A673 (cell line): ENCODE results near the gene CTAGE1.

Experiments
- EZH2 ChIP-seq: fragments of 200-600 bp; sonication (generic); IDR thresholded peaks from 2 replicates; pipeline ENCODE4 v1.6.1; 2017; ENCODE audit warnings: borderline replicate concordance, low read depth, mild to moderate bottlenecking, mixed read lengths, antibody characterized with exemption, low read length; ENCODE audit not compliant: poor library complexity, severe bottlenecking
- TF ChIP-seq, protein P1 (sequence below): fragments of 300-800, 200-600 bp; sonication (generic); conservative IDR thresholded peaks from 2 replicates; pipeline ENCODE4 v1.5.1; 2017; ENCODE audit warnings: low read depth, mild to moderate bottlenecking, antibody characterized with exemption, low read length, moderate library complexity, mixed read lengths

DNA sequence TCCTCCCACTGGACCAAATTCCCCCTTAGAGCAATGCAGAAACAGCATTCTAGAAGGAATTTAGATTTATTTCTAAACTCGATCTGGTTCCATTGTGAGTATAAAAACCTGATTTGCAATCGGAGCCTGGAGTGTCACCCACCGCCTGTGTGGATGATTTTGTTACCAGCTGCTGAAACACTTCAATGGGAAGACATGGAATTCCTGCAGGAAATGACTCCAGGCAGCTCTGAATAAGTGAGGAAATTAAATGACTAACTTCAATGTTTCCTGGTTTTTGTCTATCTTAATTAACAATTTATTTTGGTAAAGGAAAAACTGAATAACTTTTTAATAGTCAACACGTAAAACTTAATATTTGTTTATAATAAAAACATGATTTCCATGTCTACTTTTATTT lies 19.3 kb downstream of the CTAGE1 start:
- TF ChIP-seq EZH2: no peak
- TF ChIP-seq, protein P1, sequence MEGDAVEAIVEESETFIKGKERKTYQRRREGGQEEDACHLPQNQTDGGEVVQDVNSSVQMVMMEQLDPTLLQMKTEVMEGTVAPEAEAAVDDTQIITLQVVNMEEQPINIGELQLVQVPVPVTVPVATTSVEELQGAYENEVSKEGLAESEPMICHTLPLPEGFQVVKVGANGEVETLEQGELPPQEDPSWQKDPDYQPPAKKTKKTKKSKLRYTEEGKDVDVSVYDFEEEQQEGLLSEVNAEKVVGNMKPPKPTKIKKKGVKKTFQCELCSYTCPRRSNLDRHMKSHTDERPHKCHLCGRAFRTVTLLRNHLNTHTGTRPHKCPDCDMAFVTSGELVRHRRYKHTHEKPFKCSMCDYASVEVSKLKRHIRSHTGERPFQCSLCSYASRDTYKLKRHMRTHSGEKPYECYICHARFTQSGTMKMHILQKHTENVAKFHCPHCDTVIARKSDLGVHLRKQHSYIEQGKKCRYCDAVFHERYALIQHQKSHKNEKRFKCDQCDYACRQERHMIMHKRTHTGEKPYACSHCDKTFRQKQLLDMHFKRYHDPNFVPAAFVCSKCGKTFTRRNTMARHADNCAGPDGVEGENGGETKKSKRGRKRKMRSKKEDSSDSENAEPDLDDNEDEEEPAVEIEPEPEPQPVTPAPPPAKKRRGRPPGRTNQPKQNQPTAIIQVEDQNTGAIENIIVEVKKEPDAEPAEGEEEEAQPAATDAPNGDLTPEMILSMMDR: no peak
